Trophoblast cell (in vitro differentiated cells and primary cell): Measurements from ENCODE around the gene TEDC1.

Experiments used
- DNase-seq, 2 donors: peaks; one replicate each; pipeline ENCODE4 v3.0.0-alpha.2; 2016
- H2AFZ ChIP-seq: 2 replicates; pipeline ENCODE4 v1.6.1; 2013; ENCODE audit warnings: low read length, moderate library complexity, mild to moderate bottlenecking; ENCODE audit not compliant: insufficient read depth, poor library complexity
- H2AK5ac ChIP-seq: 2 replicates; pipeline ENCODE4 v1.6.1; 2013; ENCODE audit warnings: mild to moderate bottlenecking, low read length
- H2BK120ac ChIP-seq: 2 replicates; pipeline ENCODE4 v1.6.1; 2013; ENCODE audit warnings: low read length, mild to moderate bottlenecking, moderate library complexity; ENCODE audit not compliant: insufficient read depth, poor library complexity
- H2BK12ac ChIP-seq: 2 replicates; pipeline ENCODE4 v1.6.1; 2013; ENCODE audit warnings: mild to moderate bottlenecking, low read length, moderate library complexity
- H2BK5ac ChIP-seq: 2 replicates; pipeline ENCODE4 v1.6.1; 2013; ENCODE audit warnings: low read length, low read depth, moderate library complexity, mild to moderate bottlenecking; ENCODE audit not compliant: poor library complexity
- H3K14ac ChIP-seq: 2 replicates; pipeline ENCODE4 v1.6.1; 2013; ENCODE audit warnings: mild to moderate bottlenecking, low read length
- H3K18ac ChIP-seq: 2 replicates; pipeline ENCODE4 v1.6.1; 2013; ENCODE audit warnings: mild to moderate bottlenecking, low read length
- H3K23ac ChIP-seq: 2 replicates; pipeline ENCODE4 v1.6.1; 2013; ENCODE audit warnings: low read length
- H3K27ac ChIP-seq: 2 replicates; pipeline ENCODE4 v1.5.1; 2013; ENCODE audit warnings: low read depth, mild to moderate bottlenecking, inconsistent platforms, low read length, moderate library complexity
- H3K27me3 ChIP-seq: 2 replicates; pipeline ENCODE4 v1.6.1; 2013; ENCODE audit warnings: inconsistent platforms, mild to moderate bottlenecking, low read length, moderate library complexity; ENCODE audit not compliant: insufficient read depth
- H3K36me3 ChIP-seq, 2 experiments: 1 replicate in 1 of 2; 2 replicates in 1 of 2; pipeline ENCODE4 v1.6.1; 2013; ENCODE audit warnings: low read length in 2 of 2, mild to moderate bottlenecking in 2 of 2, moderate library complexity in 1 of 2; ENCODE audit not compliant: insufficient read depth in 2 of 2, control insufficient read depth in 1 of 2
- H3K4ac ChIP-seq: 2 replicates; pipeline ENCODE4 v1.6.1; 2013; ENCODE audit warnings: low read depth, mild to moderate bottlenecking, low read length, moderate library complexity
- H3K4me1 ChIP-seq, 2 experiments: 1 replicate in 1 of 2; 2 replicates in 1 of 2; pipeline ENCODE4 v1.6.1; 2013; ENCODE audit warnings: low read length in 2 of 2, mild to moderate bottlenecking in 2 of 2, moderate library complexity in 1 of 2; ENCODE audit not compliant: insufficient read depth in 2 of 2, control insufficient read depth in 1 of 2
- H3K4me2 ChIP-seq: 2 replicates; pipeline ENCODE4 v1.6.1; 2013; ENCODE audit warnings: inconsistent platforms, mild to moderate bottlenecking, low read length, moderate library complexity
- H3K4me3 ChIP-seq: 2 replicates; pipeline ENCODE4 v1.5.1; 2013; ENCODE audit warnings: mild to moderate bottlenecking, low read depth, low read length, inconsistent platforms
- H3K79me1 ChIP-seq: one replicate; pipeline ENCODE4 v1.6.1; 2013; ENCODE audit warnings: low read length
- H3K79me2 ChIP-seq: 2 replicates; pipeline ENCODE4 v1.6.1; 2013; ENCODE audit warnings: low read length, mild to moderate bottlenecking; ENCODE audit not compliant: control insufficient read depth, insufficient read depth, poor library complexity
- H3K9ac ChIP-seq: 2 replicates; pipeline ENCODE4 v1.6.1; 2013; ENCODE audit warnings: mild to moderate bottlenecking, low read length
- H3K9me3 ChIP-seq: 2 replicates; pipeline ENCODE4 v1.6.1; 2013; ENCODE audit warnings: low read depth, mild to moderate bottlenecking, control low read depth, inconsistent platforms, low read length; ENCODE audit not compliant: insufficient read depth
- H4K12ac ChIP-seq: 2 replicates; pipeline ENCODE4 v1.6.1; 2013; ENCODE audit warnings: low read depth, mild to moderate bottlenecking, low read length, moderate library complexity
- H4K8ac ChIP-seq: 2 replicates; pipeline ENCODE4 v1.6.1; 2013; ENCODE audit warnings: low read depth, mild to moderate bottlenecking, low read length, moderate library complexity
- H4K91ac ChIP-seq: one replicate; pipeline ENCODE4 v1.6.1; 2013; ENCODE audit warnings: low read depth, mild to moderate bottlenecking, low read length, moderate library complexity
- WGBS: extraction: QIAGEN DNeasy Blood & Tissue Kit; methylation state at CpG from one replicate; pipeline ENCODE4 v1.1.7; 2013; ENCODE audit warnings: missing lambda C conversion rate; ENCODE audit not compliant: insufficient read length, insufficient coverage; ENCODE audit errors: extremely low coverage; 5-methylcytosine and 5-hydroxymethylcytosine counted together

The TEDC1 gene

DNA sequence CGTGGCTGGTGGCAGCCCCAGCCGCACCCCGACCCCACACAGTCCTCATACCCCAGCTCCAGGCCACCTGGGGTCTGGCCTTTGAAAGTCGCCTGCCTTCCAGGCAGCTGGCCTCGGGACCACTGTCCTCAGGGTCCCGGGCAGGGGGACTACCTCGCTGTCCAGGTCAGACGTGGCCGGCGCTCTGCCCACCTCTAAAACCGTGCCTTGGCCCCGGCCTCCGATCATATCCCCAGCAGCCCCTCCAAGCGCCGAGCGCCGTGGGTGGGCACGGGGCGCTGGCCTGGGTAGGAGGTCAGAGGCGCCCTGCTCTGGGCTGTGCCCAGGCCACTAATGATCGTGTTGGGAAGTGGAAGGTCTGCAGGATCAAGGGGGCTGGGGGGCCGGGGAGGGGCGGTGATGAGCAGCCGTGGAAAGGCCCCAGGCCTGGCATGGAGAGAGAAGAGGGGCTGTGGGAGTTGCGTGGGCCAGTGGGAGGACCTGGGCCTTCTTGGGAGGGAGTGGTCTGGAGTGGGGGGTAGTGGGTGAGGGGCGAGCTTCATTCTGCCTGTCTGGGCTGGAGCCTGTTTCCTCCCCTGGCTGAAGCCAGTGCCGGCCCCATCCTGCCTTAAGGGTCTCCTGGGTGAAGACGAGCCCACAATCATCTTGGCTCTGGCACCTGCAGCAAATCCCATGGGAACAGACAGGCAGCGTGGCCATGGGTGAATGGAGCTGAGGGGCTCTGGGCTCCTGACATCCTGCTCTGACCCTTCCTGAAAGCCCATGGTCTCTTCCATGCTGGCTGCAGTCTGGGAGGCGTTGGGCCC lies 40.2 kb downstream of the TEDC1 start:
- Histone ChIP-seq H3K36me3 (no peaks in the 10 kb centered on the region), H4K8ac (no peak overlapping the region), H2AFZ (no peak overlapping the region), H3K18ac (no peak overlapping the region), H2AK5ac (no peak overlapping the region), H3K79me1 (no peaks in the 10 kb centered on the region), H3K9ac (no peak overlapping the region), H3K23ac (no peak overlapping the region), H3K4ac (no peak overlapping the region), H3K4me3 (no peak overlapping the region), H4K91ac (no peak overlapping the region), H4K12ac (no peak overlapping the region), H3K4me2 (no peak overlapping the region), H3K79me2 (no peaks in the 10 kb centered on the region), H3K27me3 (peaks cover 11% of the 10 kb centered on the region), H3K4me1 (no peaks in the 10 kb centered on the region), H2BK120ac (no peak overlapping the region), H2BK12ac (no peak overlapping the region), H3K9me3 (peaks cover 74% of the 10 kb centered on the region), H3K27ac (no peak overlapping the region), H2BK5ac (no peak overlapping the region), H3K14ac (no peak overlapping the region)
- DNase-seq, result no peak
- no CpG with 5 or more reads among the region's 30 CpGs for WGBS

DNA sequence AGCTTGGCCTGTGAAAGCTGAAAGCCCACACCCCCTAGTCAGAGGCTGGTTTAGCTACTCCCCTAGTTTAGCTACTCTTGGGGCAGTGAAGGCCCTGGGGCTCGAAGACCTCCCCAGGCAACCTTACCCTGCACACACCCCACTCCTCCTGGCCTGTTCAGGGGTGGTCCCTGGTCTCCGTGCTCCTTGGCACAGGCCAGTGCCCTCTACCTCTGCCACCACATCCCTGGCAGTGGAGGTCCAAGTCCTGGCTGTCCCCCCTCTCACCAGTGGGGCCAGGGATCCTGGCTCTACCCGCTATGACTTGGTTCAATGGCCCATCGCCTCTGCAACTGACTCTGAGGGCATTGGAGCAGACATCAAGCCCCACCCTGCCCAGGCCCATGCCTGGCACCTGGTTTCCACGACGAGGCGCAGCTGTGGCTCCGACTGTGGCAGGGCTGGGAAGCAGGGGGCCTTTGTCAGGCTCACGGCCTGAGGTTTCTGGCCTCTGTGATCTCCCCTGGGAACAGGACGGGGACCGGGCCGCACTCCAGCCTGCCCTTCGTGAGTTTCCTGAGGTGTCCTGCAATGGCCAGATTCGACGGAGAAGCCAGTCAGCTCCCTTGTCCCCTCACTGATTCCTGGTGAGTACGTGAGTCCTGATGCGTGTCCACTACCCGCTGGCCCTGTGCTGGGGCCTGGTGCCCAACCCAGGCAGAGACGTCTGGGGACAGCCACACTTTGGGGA lies 41.0 kb downstream of the TEDC1 start:
- Histone ChIP-seq H2AFZ (no peak overlapping the region), H2BK120ac (no peak overlapping the region), H2AK5ac (no peak overlapping the region), H4K91ac (no peak overlapping the region), H3K79me2 (no peaks in the 10 kb centered on the region), H3K18ac (no peak overlapping the region), H3K4me1 (no peaks in the 10 kb centered on the region), H3K36me3 (no peaks in the 10 kb centered on the region), H3K14ac (no peak overlapping the region), H3K27me3 (peaks cover 5% of the 10 kb centered on the region), H3K27ac (no peak overlapping the region), H3K79me1 (no peaks in the 10 kb centered on the region), H3K9me3 (peaks cover 79% of the 10 kb centered on the region), H4K8ac (no peak overlapping the region), H3K9ac (no peak overlapping the region), H3K4ac (no peak overlapping the region), H3K23ac (no peak overlapping the region), H2BK5ac (no peak overlapping the region), H3K4me3 (no peak overlapping the region), H2BK12ac (no peak overlapping the region), H3K4me2 (no peak overlapping the region), H4K12ac (no peak overlapping the region)
- no peak for DNase-seq
- WGBS, result no CpG with 5 or more reads among the region's 19 CpGs

GRCh38 chr14:105532735-105533141 lies 41.7 kb downstream of the TEDC1 start:
- Histone ChIP-seq H4K8ac (no peak overlapping the region), H2BK12ac (no peak overlapping the region), H3K14ac (no peak overlapping the region), H3K79me2 (no peaks in the 10 kb centered on the region), H4K91ac (no peak overlapping the region), H2AFZ (no peak overlapping the region), H2BK120ac (no peak overlapping the region), H3K36me3 (no peaks in the 10 kb centered on the region), H4K12ac (no peak overlapping the region), H3K27ac (no peak overlapping the region), H3K9ac (no peak overlapping the region), H2AK5ac (no peak overlapping the region), H3K4me3 (no peak overlapping the region), H3K23ac (no peak overlapping the region), H3K79me1 (no peaks in the 10 kb centered on the region), H3K9me3 (peaks cover 85% of the 10 kb centered on the region), H3K4me2 (no peak overlapping the region), H3K27me3 (peaks cover 3% of the 10 kb centered on the region), H2BK5ac (no peak overlapping the region), H3K4ac (no peak overlapping the region), H3K4me1 (no peaks in the 10 kb centered on the region), H3K18ac (no peak overlapping the region)
- peak; percentile 37 to 63 for DNase-seq
- WGBS, result no CpG with 5 or more reads among the region's 10 CpGs

DNA sequence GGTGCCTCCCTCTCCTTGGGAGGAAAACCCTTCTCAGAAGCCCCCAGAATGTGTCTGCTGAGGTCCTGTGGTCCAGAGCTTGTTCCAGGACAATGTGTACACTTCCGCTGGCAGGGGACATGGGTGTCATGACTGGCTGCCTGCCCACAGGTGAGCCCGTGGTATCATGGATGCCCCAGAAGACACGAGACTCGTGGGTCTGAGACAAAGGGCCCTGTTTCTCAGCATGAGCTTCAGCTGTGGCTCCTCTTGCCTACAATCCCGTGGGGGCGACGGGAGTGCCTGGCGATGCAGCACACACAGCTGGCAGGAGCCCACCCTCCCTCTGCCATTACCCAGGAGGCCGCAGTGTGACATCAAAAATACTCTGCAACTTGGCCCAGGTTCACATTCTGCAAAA lies 42.3 kb downstream of the TEDC1 start:
- Histone ChIP-seq H3K9me3 (peaks cover 84% of the 10 kb centered on the region), H3K23ac (no peak overlapping the region), H4K8ac (no peak overlapping the region), H2BK120ac (no peak overlapping the region), H3K79me2 (no peaks in the 10 kb centered on the region), H3K4ac (no peak overlapping the region), H4K91ac (no peak overlapping the region), H2BK5ac (no peak overlapping the region), H3K4me3 (no peak overlapping the region), H4K12ac (no peak overlapping the region), H3K36me3 (no peaks in the 10 kb centered on the region), H3K4me2 (no peak overlapping the region), H3K18ac (no peak overlapping the region), H3K4me1 (no peaks in the 10 kb centered on the region), H2BK12ac (no peak overlapping the region), H3K27me3 (no peaks in the 10 kb centered on the region), H3K14ac (no peak overlapping the region), H3K27ac (no peak overlapping the region), H3K9ac (no peak overlapping the region), H2AK5ac (no peak overlapping the region), H2AFZ (no peak overlapping the region), H3K79me1 (no peaks in the 10 kb centered on the region)
- no CpG with 5 or more reads among the region's 9 CpGs for WGBS
- DNase-seq, result no peak
